Panc1 (cell line): ENCODE results near the gene DTNBP1. TPM values are rescaled to one million over a fixed set of nuclear protein-coding genes. Genes with fewer than 3 reads are reported as not detected.

Experiments
- ATAC-seq: fragments of 200-7000 bp; cut with Tn5 transposase; 2 replicates; pipeline ENCODE4 v1.9.1; 2020; ENCODE audit warnings: mild to moderate bottlenecking, moderate library complexity
- BruUV-seq: library from RNA; stranded (reverse); fragments of 400-500 nt; replicated peaks from 2 replicates; lab custom pipeline; 2021; lab: Mats Ljungman, UMichigan
- CTCF ChIA-PET: fragments of 300-600 bp; sonication (Branson Sonifier 250); formaldehyde crosslinking; loops from one replicate; lab custom pipeline; 2022; ENCODE audit warnings: antibody characterized with exemption; lab: Charles Lee
- POLR2A ChIA-PET: fragments of 300-600 bp; sonication (Branson Sonifier 250); formaldehyde crosslinking; loops from one replicate; lab custom pipeline; 2022; ENCODE audit warnings: antibody characterized with exemption; lab: Charles Lee
- DNase-seq: peaks from one replicate; pipeline ENCODE4 v3.0.0-alpha.2; 2010; ENCODE audit warnings: low read depth, low spot score
- H3K27ac ChIP-seq: 2 replicates; pipeline ENCODE4 v1.5.1; 2011; ENCODE audit warnings: mild to moderate bottlenecking, low read length, inconsistent platforms
- H3K27me3 ChIP-seq: fragments of 200-500 bp; sonication (Bioruptor generic); 2 replicates; pipeline ENCODE4 v1.6.0; 2014; ENCODE audit warnings: low read length, inconsistent platforms; ENCODE audit not compliant: control insufficient read depth, insufficient read depth
- H3K36me3 ChIP-seq: fragments of 200-500 bp; sonication (Bioruptor generic); 2 replicates; pipeline ENCODE4 v1.5.1; 2014; ENCODE audit warnings: inconsistent platforms, mild to moderate bottlenecking, low read length, moderate library complexity; ENCODE audit not compliant: control insufficient read depth, insufficient read depth
- H3K4me1 ChIP-seq: 2 replicates; pipeline ENCODE4 v1.5.1; 2011; ENCODE audit warnings: inconsistent platforms, mild to moderate bottlenecking, low read length, moderate library complexity; ENCODE audit not compliant: control insufficient read depth, insufficient read depth
- H3K4me3 ChIP-seq, 2 experiments: 2 replicates each; pipeline ENCODE4 v1.5.1; 2011 to 2012; ENCODE audit warnings: low read depth in 2 of 2, low read length in 2 of 2, mild to moderate bottlenecking in 2 of 2, inconsistent platforms in 1 of 2, moderate library complexity in 1 of 2
- H3K9me3 ChIP-seq: fragments of 200-500 bp; sonication (Bioruptor generic); 2 replicates; pipeline ENCODE4 v1.5.1; 2014; ENCODE audit warnings: low read depth, mild to moderate bottlenecking, inconsistent platforms, low read length, moderate library complexity; ENCODE audit not compliant: control insufficient read depth, insufficient read depth
- POLR2AphosphoS5 ChIP-seq: IDR thresholded peaks from 2 replicates; pipeline ENCODE4 v1.6.1; 2012; ENCODE audit warnings: mild to moderate bottlenecking, low read depth, low read length, moderate library complexity
- SIN3A ChIP-seq: IDR thresholded peaks from 2 replicates; pipeline ENCODE4 v1.6.1; 2012; ENCODE audit warnings: low read depth, mild to moderate bottlenecking, low read length, moderate library complexity, borderline replicate concordance; ENCODE audit not compliant: insufficient read depth
- TCF7L2 ChIP-seq: IDR thresholded peaks from 2 replicates; pipeline ENCODE4 v1.6.1; 2011; ENCODE audit warnings: mild to moderate bottlenecking, low read depth, low read length, inconsistent platforms
- in situ Hi-C: cut with HindIII; loops from 2 replicates; pipeline ENCODE4 v1.10.0; 2016; ENCODE audit warnings: low sequenced_read_pairs, low pct_unique_long_range_greater_than_20kb
- intact Hi-C: fragments of 100-400 bp; cut with micrococcal nuclease; formaldehyde crosslinking; loops from one replicate; pipeline ENCODE4 v1.10.0; 2022; ENCODE audit not compliant: unreplicated experiment
- total RNA-seq: library from RNA; stranded (reverse); gene quantifications from one replicate; pipeline ENCODE4 v1.2.1, GENCODE V29; 2021; ENCODE audit not compliant: unreplicated experiment
- TF ChIP-seq, protein P1 (sequence below), 2 experiments: IDR thresholded peaks; 2 replicates each; pipeline ENCODE4 v1.6.1; 2011 to 2012; ENCODE audit warnings: low read depth in 2 of 2, control low read depth in 1 of 2, low read length in 1 of 2, mild to moderate bottlenecking in 1 of 2, moderate library complexity in 1 of 2; ENCODE audit not compliant: insufficient read depth in 1 of 2
- TF ChIP-seq, protein P2 (sequence below): fragments of 450-650 bp; IDR thresholded peaks from 2 replicates; pipeline ENCODE4 v1.5.1; 2017; ENCODE audit warnings: mild to moderate bottlenecking

The DTNBP1 gene
- total RNA-seq, 1 experiment from 2014 or later, result 29.3 TPM

DNA sequence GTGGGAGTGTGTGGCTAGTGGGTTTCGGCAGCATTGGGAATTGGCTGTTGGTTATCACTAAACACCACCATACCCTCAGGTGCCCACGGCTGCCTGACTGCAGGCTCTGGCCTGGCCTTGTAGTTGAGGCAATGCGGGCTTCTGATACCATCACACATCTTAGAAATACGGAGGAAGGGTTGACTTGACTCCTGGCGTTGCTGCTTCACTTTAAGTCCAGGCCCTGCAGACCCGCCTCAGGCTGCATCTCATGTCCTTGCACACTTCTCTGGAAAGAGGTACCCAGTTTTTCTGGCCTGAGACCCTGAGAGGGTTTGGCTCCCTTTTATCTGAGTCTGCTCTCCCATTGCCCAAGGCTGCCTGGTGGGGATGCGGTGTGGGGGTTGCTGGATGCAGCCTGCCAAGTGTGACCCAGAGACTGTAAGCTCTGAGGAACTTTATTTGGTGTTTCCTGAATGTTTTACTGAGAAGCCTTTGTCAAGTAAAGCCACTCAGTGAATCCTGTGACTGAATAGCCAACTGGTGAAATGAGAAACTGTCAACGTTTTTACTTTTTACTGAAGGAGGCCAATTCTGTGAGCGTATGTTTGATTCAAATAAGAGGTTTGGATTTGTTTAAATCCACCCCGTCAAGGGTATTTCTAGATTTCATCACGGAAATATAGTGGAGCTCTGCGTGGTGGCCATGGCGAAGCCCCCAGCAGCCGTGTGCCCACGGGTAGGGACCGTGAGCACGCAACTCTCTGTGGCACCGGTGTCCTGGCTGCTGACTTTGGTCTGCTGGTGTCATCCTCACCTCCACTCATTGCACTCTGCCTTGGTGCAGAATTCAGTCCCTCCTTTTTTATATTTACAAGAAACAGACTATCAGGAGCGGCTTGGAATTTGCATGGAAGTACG lies 160.1 kb downstream of the DTNBP1 start:
- CTCF ChIA-PET, result no interaction called here

DNA sequence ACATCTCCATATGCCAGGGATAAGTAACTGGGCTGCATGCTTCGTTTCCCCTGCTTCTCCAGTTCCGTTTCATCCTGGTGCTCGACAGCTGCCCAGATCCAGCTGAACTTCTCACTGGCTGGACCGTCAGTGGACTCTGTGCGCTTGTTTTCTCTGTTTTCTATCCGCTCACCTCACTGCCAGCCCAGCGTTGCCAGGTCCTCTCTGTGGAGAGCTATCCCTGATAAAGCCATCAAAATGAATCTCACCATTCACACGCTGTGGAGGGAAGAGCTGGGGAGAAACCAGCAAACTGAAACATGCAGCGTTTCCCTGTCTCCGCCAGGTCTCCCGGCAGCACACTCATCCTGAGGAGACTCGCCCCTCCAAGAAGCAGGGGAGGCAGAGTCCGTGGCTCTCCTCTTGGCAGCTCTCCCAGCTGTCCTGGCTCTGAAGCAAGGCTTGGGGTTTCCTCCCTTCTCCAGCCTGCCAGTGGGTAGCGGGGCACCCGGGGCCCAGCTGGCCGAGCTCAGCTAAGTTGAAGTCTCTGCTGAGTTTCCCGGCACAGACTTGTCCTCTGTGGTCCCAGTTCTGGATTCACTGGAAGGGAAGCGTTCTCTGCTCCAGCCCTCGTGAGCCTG lies 160.9 kb downstream of the DTNBP1 start:
- Histone ChIP-seq H3K27ac (no peak overlapping the region), H3K9me3 (no peaks in the 10 kb centered on the region), H3K36me3 (no peaks in the 10 kb centered on the region), H3K4me3 (no peak overlapping the region), H3K27me3 (no peaks in the 10 kb centered on the region), H3K4me1 (no peaks in the 10 kb centered on the region)
- intact Hi-C loops, result no loop called here
- BruUV-seq, result no TSS peak
- TF ChIP-seq SIN3A (no peak), POLR2AphosphoS5 (no peak), TCF7L2 (no peak)
- TF ChIP-seq, protein P1, sequence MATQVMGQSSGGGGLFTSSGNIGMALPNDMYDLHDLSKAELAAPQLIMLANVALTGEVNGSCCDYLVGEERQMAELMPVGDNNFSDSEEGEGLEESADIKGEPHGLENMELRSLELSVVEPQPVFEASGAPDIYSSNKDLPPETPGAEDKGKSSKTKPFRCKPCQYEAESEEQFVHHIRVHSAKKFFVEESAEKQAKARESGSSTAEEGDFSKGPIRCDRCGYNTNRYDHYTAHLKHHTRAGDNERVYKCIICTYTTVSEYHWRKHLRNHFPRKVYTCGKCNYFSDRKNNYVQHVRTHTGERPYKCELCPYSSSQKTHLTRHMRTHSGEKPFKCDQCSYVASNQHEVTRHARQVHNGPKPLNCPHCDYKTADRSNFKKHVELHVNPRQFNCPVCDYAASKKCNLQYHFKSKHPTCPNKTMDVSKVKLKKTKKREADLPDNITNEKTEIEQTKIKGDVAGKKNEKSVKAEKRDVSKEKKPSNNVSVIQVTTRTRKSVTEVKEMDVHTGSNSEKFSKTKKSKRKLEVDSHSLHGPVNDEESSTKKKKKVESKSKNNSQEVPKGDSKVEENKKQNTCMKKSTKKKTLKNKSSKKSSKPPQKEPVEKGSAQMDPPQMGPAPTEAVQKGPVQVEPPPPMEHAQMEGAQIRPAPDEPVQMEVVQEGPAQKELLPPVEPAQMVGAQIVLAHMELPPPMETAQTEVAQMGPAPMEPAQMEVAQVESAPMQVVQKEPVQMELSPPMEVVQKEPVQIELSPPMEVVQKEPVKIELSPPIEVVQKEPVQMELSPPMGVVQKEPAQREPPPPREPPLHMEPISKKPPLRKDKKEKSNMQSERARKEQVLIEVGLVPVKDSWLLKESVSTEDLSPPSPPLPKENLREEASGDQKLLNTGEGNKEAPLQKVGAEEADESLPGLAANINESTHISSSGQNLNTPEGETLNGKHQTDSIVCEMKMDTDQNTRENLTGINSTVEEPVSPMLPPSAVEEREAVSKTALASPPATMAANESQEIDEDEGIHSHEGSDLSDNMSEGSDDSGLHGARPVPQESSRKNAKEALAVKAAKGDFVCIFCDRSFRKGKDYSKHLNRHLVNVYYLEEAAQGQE (IDR thresholded peaks at IDR 0.05; ENCODE audit: insufficient read depth in 1 of 2, low read depth in 2 of 2, low read length in 1 of 2), result no peak
- TF ChIP-seq, protein P2, sequence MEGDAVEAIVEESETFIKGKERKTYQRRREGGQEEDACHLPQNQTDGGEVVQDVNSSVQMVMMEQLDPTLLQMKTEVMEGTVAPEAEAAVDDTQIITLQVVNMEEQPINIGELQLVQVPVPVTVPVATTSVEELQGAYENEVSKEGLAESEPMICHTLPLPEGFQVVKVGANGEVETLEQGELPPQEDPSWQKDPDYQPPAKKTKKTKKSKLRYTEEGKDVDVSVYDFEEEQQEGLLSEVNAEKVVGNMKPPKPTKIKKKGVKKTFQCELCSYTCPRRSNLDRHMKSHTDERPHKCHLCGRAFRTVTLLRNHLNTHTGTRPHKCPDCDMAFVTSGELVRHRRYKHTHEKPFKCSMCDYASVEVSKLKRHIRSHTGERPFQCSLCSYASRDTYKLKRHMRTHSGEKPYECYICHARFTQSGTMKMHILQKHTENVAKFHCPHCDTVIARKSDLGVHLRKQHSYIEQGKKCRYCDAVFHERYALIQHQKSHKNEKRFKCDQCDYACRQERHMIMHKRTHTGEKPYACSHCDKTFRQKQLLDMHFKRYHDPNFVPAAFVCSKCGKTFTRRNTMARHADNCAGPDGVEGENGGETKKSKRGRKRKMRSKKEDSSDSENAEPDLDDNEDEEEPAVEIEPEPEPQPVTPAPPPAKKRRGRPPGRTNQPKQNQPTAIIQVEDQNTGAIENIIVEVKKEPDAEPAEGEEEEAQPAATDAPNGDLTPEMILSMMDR, result no peak
- DNase-seq (no peak), ATAC-seq (no peak)
- ChIA-PET POLR2A (no interaction called here), CTCF (no interaction called here)
- in situ Hi-C loops, result no loop called here

More for the DNA sequence above, 160.1 kb downstream of the DTNBP1 start:
- H3K4me1 ChIP-seq, result no peaks in the 10 kb centered on the region
- H3K9me3 ChIP-seq, result no peaks in the 10 kb centered on the region
- TF ChIP-seq, protein P2, result no peak
- no peak for TF ChIP-seq POLR2AphosphoS5
- TF ChIP-seq, protein P1 (IDR thresholded peaks at IDR 0.05; ENCODE audit: insufficient read depth in 1 of 2, low read depth in 2 of 2, low read length in 1 of 2), result no peak
- no peak for TF ChIP-seq TCF7L2
- no peak for TF ChIP-seq SIN3A
- ATAC-seq (no peak), DNase-seq (no peak)
- H3K27me3 ChIP-seq, result no peaks in the 10 kb centered on the region
- H3K4me3 ChIP-seq, result no peak overlapping the region
- no TSS peak for BruUV-seq
- POLR2A ChIA-PET, result no interaction called here
- no peaks in the 10 kb centered on the region for H3K36me3 ChIP-seq
- intact Hi-C loops, result no loop called here
- H3K27ac ChIP-seq, result no peak overlapping the region
- in situ Hi-C loops, result no loop called here
